Type B pancreatic cell (in vitro differentiated cells): Measurements from ENCODE around the gene KLK14. TPM values are rescaled to one million over a fixed set of nuclear protein-coding genes. Genes with fewer than 3 reads are reported as not detected.

ENCODE experiments used
- DNase-seq: peaks from one replicate; pipeline ENCODE4 v3.0.0; 2021; ENCODE audit warnings: mixed read lengths; ENCODE audit not compliant: unreplicated experiment; ENCODE audit errors: extremely low spot score
- H3K27ac Mint-ChIP-seq: 2 replicates; pipeline ENCODE4 v1.8.0; 2021; ENCODE audit warnings: mild to moderate bottlenecking, mixed read lengths
- H3K27me3 Mint-ChIP-seq: 2 replicates; pipeline ENCODE4 v1.8.0; 2021; ENCODE audit warnings: mixed read lengths
- H3K36me3 Mint-ChIP-seq: 2 replicates; pipeline ENCODE4 v1.8.0; 2021; ENCODE audit warnings: mixed read lengths
- H3K4me1 Mint-ChIP-seq: one replicate; pipeline ENCODE4 v1.8.0; 2021; ENCODE audit warnings: mixed read lengths; ENCODE audit not compliant: unreplicated experiment
- H3K4me3 Mint-ChIP-seq: 2 replicates; pipeline ENCODE4 v1.8.0; 2021; ENCODE audit warnings: mild to moderate bottlenecking, mixed read lengths
- H3K9me3 Mint-ChIP-seq: 2 replicates; pipeline ENCODE4 v1.8.0; 2021; ENCODE audit warnings: mixed read lengths
- total RNA-seq: library from RNA; stranded (reverse); gene quantifications from 2 replicates; pipeline ENCODE4 v1.2.1, GENCODE V29; 2021; ENCODE audit warnings: low replicate concordance
- TF ChIP-seq, protein P1 (sequence below): fragments of 200-600 bp; sonication (generic); conservative IDR thresholded peaks from 2 replicates; pipeline ENCODE4 v1.5.0; 2021; ENCODE audit warnings: antibody characterized with exemption, mild to moderate bottlenecking

The KLK14 gene
- total RNA-seq, 1 donor from 2014 or later, result 0.43 TPM

DNA sequence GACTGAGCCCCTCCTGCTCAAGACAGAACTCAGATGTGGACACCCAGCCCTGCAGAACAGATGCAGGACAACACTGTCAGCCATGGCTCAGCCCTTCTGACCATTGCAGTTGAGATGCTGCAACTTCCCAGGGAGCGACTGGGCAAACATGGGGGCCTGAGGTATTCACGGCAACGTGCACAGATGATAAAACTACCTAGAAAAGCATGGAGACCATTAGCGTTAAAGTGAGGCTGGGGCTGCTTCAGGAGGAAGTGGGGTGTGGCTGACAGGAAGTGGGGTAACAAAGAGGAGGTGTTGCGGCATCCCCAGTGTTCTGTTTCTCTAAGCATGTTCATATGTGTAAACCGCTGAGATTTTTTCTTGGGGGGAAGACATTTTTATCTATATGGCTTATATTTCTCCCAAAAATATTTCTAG, 40.7 kb upstream of the KLK14 start:
- H3K4me1 Mint-ChIP-seq, result no peaks in the 10 kb centered on the region
- no peak for DNase-seq
- peaks cover 18% of the 10 kb centered on the region for H3K27me3 Mint-ChIP-seq
- no peak overlapping the region for H3K27ac Mint-ChIP-seq
- H3K4me3 Mint-ChIP-seq, result no peak overlapping the region
- TF ChIP-seq, protein P1, sequence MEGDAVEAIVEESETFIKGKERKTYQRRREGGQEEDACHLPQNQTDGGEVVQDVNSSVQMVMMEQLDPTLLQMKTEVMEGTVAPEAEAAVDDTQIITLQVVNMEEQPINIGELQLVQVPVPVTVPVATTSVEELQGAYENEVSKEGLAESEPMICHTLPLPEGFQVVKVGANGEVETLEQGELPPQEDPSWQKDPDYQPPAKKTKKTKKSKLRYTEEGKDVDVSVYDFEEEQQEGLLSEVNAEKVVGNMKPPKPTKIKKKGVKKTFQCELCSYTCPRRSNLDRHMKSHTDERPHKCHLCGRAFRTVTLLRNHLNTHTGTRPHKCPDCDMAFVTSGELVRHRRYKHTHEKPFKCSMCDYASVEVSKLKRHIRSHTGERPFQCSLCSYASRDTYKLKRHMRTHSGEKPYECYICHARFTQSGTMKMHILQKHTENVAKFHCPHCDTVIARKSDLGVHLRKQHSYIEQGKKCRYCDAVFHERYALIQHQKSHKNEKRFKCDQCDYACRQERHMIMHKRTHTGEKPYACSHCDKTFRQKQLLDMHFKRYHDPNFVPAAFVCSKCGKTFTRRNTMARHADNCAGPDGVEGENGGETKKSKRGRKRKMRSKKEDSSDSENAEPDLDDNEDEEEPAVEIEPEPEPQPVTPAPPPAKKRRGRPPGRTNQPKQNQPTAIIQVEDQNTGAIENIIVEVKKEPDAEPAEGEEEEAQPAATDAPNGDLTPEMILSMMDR, result no peak
- no peaks in the 10 kb centered on the region for H3K36me3 Mint-ChIP-seq
- no peaks in the 10 kb centered on the region for H3K9me3 Mint-ChIP-seq

DNA sequence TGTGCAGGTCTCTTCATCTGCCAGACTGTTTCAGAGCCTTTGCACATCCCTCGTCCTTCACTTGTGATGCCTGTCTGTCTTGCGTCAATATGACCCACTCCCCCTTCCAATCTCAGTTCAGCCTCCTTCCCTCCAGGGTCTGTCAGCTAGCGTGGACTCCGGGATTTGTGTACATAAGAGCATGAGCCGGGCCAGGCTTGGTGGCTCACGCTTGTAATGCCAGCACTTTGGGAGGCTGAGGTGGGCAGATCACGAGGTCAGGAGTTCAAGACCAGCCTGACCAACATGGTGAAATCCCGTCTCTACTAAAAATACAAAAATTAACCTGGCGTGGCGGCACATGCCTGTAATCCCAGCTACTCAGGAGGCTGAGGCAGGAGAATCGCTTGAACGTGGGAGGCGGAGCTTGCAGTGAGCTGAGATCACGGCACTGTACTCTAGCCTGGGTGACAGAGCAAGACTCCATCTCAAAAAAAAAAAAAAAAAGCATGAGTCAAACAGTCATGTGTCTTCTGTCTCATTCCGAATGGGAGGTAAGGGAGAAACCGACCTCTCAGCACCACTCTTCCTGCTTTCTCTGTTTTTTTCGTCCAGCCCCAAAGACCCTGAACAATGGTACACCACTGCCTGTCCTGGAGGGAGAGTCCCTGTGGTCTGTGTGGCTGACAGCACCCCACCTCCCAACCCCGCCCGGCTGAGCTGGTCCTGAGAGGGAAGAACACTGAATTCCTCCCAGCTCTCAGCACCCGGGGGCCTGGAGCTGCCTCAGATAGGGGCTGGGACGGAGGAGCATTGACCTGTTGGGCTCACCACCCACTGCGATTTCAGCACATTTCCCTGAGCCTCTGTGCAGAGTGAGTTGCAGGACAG, 39.7 kb upstream of the KLK14 start:
- DNase-seq, result no peak

GRCh38 chr19:51121257-51121656, 38.6 kb upstream of the KLK14 start:
- DNase-seq, result no peak
- no peaks in the 10 kb centered on the region for H3K9me3 Mint-ChIP-seq
- H3K27ac Mint-ChIP-seq, result no peak overlapping the region
- H3K4me1 Mint-ChIP-seq, result no peaks in the 10 kb centered on the region
- peaks cover 27% of the 10 kb centered on the region for H3K27me3 Mint-ChIP-seq
- no peak overlapping the region for H3K4me3 Mint-ChIP-seq
- TF ChIP-seq, protein P1, result no peak
- no peaks in the 10 kb centered on the region for H3K36me3 Mint-ChIP-seq

More for the DNA sequence above, 39.7 kb upstream of the KLK14 start:
- H3K9me3 Mint-ChIP-seq, result no peaks in the 10 kb centered on the region
- no peaks in the 10 kb centered on the region for H3K4me1 Mint-ChIP-seq
- TF ChIP-seq, protein P1, result no peak
- H3K36me3 Mint-ChIP-seq, result no peaks in the 10 kb centered on the region
- no peak overlapping the region for H3K27ac Mint-ChIP-seq
- peaks cover 22% of the 10 kb centered on the region for H3K27me3 Mint-ChIP-seq
- H3K4me3 Mint-ChIP-seq, result no peak overlapping the region

- no peak overlapping the region for H3K4me3 Mint-ChIP-seq
- peaks cover 32% of the 10 kb centered on the region for H3K27me3 Mint-ChIP-seq
- no peak overlapping the region for H3K27ac Mint-ChIP-seq
- DNase-seq, result no peak
- H3K4me1 Mint-ChIP-seq, result no peaks in the 10 kb centered on the region
- H3K9me3 Mint-ChIP-seq, result no peaks in the 10 kb centered on the region
- H3K36me3 Mint-ChIP-seq, result no peaks in the 10 kb centered on the region
- TF ChIP-seq, protein P1, result no peak
Measured at GRCh38 chr19:51120160-51120559, 37.5 kb upstream of the KLK14 start.

- no peaks in the 10 kb centered on the region for H3K4me1 Mint-ChIP-seq
- H3K9me3 Mint-ChIP-seq, result no peaks in the 10 kb centered on the region
- DNase-seq, result no peak
- no peak overlapping the region for H3K27ac Mint-ChIP-seq
- TF ChIP-seq, protein P1, result no peak
- H3K27me3 Mint-ChIP-seq, result peaks cover 36% of the 10 kb centered on the region
- H3K36me3 Mint-ChIP-seq, result no peaks in the 10 kb centered on the region
- H3K4me3 Mint-ChIP-seq, result no peak overlapping the region
Measured at GRCh38 chr19:51119611-51120010, 36.9 kb upstream of the KLK14 start.
